Measurements from ENCODE around the gene GRAMD1B. TPM values are rescaled to one million over a fixed set of nuclear protein-coding genes. Genes with fewer than 3 reads are reported as not detected.

Gene GRAMD1B
- total RNA-seq, 4 donors from 2014 or later, result 0.30 to 1.5 (median 0.68) TPM

- no peak for TF ChIP-seq POLR2A (IDR thresholded peaks at IDR 0.05)
- no peak for TF ChIP-seq CTCF (IDR thresholded peaks at IDR 0.05)
- no peak overlapping the region for H3K4me3 ChIP-seq (ENCODE audit: low read depth, poor library complexity, severe bottlenecking)
- no peak for DNase-seq (ENCODE audit: low spot score in 2 of 2)
- 87 to 90% methylated on average over 6 of the region's 6 CpGs for WGBS, 2 donors
- intact Hi-C loops (cut with DNase I; ENCODE audit: low total_unique reads), result loop anchor here (5.0 kb wide), 1 partner anchor 122 kb away; no protein-coding TSS in a partner anchor
These were observed 150.1 kb downstream of the GRAMD1B start for GRCh38 chr11:123580137-123580536.

GRCh38 chr11:123580557-123581275 lies 150.6 kb downstream of the GRAMD1B start:
- TF ChIP-seq CTCF (IDR thresholded peaks at IDR 0.05) (peak in 1 of 3 donors; percentile 65), POLR2A (IDR thresholded peaks at IDR 0.05) (no peak)
- DNase-seq (ENCODE audit: low spot score in 2 of 2), result peak; percentile 30 to 91
- intact Hi-C loops (cut with DNase I; ENCODE audit: low total_unique reads), result loop anchor here (5.0 kb wide), 1 partner anchor 122 kb away; no protein-coding TSS in a partner anchor
- no peak overlapping the region for H3K4me3 ChIP-seq (ENCODE audit: low read depth, poor library complexity, severe bottlenecking)
- 9 to 10% methylated on average over 25 of the region's 25 CpGs for WGBS, 2 donors

GRCh38 chr11:123581651-123582399 lies 151.8 kb downstream of the GRAMD1B start:
- DNase-seq (ENCODE audit: low spot score in 2 of 2), result no peak
- WGBS, 2 donors, result 80 to 83% methylated on average over 22 of the region's 22 CpGs
- TF ChIP-seq CTCF (IDR thresholded peaks at IDR 0.05) (no peak), POLR2A (IDR thresholded peaks at IDR 0.05) (no peak)
- H3K4me3 ChIP-seq (ENCODE audit: low read depth, poor library complexity, severe bottlenecking), result no peak overlapping the region
- intact Hi-C loops (cut with DNase I; ENCODE audit: low total_unique reads), result loop anchor here (5.0 kb wide), 1 partner anchor 120 kb away; no protein-coding TSS in a partner anchor

- TF ChIP-seq CTCF (IDR thresholded peaks at IDR 0.05) (no peak), POLR2A (IDR thresholded peaks at IDR 0.05) (no peak)
- intact Hi-C loops (cut with DNase I; ENCODE audit: low total_unique reads), result loop anchor here (5.0 kb wide), 1 partner anchor 119 kb away; no protein-coding TSS in a partner anchor
- no peak overlapping the region for H3K4me3 ChIP-seq (ENCODE audit: low read depth, poor library complexity, severe bottlenecking)
- WGBS, 2 donors, result 90 to 91% methylated on average over 12 of the region's 12 CpGs
- DNase-seq (ENCODE audit: low spot score in 2 of 2), result no peak
These were observed 153.0 kb downstream of the GRAMD1B start for GRCh38 chr11:123582992-123583504.

GRCh38 chr11:123584186-123584585 lies 154.1 kb downstream of the GRAMD1B start:
- DNase-seq (ENCODE audit: low spot score in 2 of 2), result no peak
- no peak overlapping the region for H3K4me3 ChIP-seq (ENCODE audit: low read depth, poor library complexity, severe bottlenecking)
- TF ChIP-seq POLR2A (IDR thresholded peaks at IDR 0.05) (no peak), CTCF (IDR thresholded peaks at IDR 0.05) (no peak)
- intact Hi-C loops (cut with DNase I; ENCODE audit: low total_unique reads), result loop anchor here (5.0 kb wide), 1 partner anchor 118 kb away; no protein-coding TSS in a partner anchor
- WGBS, 2 donors, result 86 to 95% methylated on average over 4 of the region's 4 CpGs
